Stimulated activated CD4-positive, alpha-beta T cell treated with anti-CD3 and anti-CD28 coated beads, Interleukin-2, amount 100 ng/mL, for 4 hours (primary cell): ENCODE data around the gene C4orf54.

Source experiments
- DNase-seq: peaks from one replicate; pipeline ENCODE4 v3.0.0-alpha.2; 2020; ENCODE audit warnings: low read depth

The C4orf54 gene

GRCh38 chr4:99622341-99622740, 35.3 kb downstream of the C4orf54 start:
- no peak for DNase-seq

- no peak for DNase-seq
These were observed 40.3 kb downstream of the C4orf54 start for GRCh38 chr4:99617374-99617773.

DNA sequence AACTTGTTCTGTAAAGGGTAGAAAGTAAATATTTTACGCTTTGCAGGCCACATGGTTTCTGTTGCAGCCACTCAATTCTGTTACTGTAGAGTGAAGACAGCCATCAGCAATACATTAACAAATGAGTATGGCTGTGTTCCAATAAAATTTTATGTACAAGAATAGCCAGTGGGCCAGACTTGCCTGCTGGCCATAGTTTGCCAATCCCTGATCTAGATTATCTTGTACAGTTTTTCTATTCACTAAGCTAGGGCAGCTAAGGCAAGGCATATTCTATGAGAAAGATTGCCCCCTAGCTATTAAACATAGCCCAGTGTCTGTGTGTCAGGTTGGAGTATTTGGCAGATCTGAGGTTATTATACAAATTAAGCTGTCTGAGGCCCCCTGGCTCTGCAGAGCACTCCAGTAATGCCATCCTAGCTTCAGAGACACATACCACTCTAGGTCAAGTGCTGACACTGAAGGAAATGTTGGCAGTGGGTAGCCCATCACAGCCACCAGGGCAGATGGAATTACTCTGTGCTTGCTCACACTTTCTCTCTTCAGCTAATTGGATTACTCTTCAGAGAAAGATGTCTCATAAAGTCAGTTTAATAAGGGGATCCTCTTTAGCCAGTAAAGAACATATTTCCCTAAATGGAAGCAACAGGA, 42.3 kb downstream of the C4orf54 start:
- DNase-seq: no peak

DNA sequence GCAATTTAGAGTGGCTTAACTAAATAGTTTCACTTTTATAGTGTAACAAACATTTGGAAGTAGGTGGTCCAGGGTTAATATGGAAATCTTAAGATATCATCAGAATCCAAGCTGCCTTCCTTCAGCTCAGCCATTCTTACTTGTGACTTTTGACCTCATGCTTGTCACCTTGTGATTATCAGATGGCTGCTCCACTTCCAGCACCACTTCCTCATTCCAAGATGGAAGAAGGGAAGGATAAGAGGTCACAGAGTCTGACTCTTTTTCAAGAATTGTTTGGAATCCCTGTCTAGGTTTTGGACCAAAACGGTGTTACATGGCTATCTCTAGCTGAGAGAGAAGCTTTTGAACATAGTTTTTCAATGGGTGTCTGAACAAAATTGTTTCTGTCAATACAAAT, 43.1 kb downstream of the C4orf54 start:
- no peak for DNase-seq

DNA sequence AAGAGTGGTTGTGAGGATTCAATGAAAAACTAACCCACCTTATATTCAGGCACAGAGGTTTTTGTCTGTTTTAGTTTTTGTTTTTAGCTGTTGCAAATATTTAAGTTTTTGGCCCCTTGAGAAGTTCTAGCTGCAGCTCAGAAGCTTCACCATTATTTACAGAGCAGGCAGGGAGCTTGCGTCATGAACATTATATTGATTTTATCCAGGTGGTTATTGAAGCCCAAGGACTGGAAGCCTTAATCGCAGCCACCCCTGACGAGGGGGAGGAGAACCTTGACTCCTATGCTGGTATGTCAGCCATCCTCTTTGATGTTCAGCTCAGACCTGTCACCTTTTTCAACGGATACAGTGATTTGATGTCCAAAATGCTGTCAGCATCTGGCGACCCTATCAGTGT, 44.9 kb downstream of the C4orf54 start:
- no peak for DNase-seq

GRCh38 chr4:99612281-99612680, 45.3 kb downstream of the C4orf54 start:
- no peak for DNase-seq

DNA sequence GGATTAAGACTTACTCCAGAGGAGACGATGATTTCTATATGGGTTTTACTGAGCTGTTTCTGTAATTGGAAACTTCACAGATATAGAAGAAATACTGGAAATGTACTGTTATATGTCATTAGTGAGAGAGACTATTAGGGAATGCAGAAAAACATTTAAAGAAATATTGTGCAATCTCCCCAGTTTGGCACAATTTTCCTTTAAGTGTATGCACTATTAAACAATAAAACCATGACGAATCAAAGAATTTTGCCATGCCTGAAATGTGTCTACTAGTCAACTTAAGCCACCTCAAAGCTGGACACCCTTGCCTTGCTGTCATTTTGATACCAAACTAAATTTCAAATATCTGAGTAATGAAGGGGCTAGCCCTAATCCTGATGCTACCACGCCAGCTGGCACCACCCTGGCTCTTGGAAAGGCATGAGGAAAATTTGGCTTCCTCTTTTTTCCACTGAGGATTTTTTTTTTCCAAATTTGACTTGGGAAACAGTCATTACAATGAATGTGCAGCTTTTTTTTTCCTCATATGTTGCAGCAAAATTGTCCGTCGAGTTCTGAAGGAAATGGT, 46.9 kb downstream of the C4orf54 start:
- no peak for DNase-seq

DNA sequence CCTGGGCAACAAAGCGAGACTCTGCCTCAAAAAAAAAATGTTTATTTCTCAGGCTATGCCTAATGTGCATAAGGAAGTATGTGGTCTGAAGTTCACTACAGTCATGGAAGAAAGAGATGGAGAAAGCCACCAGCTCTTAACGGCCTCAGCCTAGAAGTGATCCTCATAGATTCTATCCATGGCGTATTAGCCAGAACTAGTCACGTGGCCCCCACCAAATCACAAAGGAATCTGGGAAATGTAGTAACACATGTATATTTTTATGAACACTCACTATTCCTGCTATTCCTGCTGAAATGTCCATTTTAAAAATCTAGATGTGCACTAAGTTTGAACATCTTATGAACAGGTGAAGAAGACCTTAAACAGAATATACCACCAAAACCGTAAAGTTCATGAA, 49.2 kb downstream of the C4orf54 start:
- no peak for DNase-seq
